Cerebellar cortex (tissue), 1 donor: Measurements from ENCODE around the gene ZPBP2.
A peak's percentile ranks its signal among the peaks of the same experiment; 100 is the strongest.

Experiments
- DNase-seq: peaks from one replicate; pipeline ENCODE4 v3.0.0-alpha.2; 2015; ENCODE audit warnings: low spot score

ZPBP2 gene

GRCh38 chr17:39913989-39914388 is 46.0 kb downstream of the ZPBP2 start:
- DNase-seq: no peak

- no peak for DNase-seq
Measured at GRCh38 chr17:39915559-39915958, 47.6 kb downstream of the ZPBP2 start.

DNA sequence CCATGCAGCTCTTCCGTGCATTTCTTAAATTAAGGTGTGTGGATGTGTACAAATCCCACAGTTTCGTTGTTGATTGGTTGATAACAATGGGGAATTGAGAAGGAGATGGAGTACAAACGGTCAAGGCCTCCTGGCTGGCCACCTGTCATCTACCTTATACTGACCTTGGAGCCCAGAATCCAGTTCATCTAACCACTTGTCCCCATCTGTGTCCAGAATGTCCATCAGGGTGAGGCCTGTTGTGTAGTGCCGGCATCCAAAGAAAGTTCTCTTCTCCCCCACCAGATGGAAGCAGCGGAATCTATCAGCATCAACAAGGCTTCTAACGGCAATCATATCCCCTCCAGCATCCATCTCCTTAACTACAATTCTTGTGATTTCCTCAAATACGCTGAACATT is 48.9 kb downstream of the ZPBP2 start:
- peak; percentile 32 for DNase-seq

GRCh38 chr17:39919087-39919683 is 51.2 kb downstream of the ZPBP2 start:
- DNase-seq: no peak

GRCh38 chr17:39920218-39921210 is 52.5 kb downstream of the ZPBP2 start:
- no peak for DNase-seq

GRCh38 chr17:39921323-39921722 is 53.3 kb downstream of the ZPBP2 start:
- no peak for DNase-seq

DNA sequence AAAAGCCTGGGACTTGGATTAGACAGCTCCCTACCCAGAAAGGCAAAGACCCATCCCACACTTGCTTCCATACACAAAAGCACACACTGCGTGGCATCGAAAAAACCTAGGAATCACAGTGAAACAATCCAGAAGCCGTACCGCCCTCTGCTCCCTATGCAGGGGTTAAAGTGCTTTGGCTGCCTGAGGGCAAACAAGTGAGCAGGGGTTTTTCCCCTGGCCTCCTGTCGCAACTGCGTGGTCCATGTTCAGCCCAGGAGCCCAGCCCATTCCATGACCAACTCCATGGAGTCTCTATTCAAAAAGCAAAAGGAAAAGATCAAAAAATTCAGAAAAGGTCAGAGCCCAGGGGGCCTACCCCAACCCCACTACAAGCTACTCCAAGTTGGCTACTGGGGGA is 54.0 kb downstream of the ZPBP2 start:
- no peak for DNase-seq

DNA sequence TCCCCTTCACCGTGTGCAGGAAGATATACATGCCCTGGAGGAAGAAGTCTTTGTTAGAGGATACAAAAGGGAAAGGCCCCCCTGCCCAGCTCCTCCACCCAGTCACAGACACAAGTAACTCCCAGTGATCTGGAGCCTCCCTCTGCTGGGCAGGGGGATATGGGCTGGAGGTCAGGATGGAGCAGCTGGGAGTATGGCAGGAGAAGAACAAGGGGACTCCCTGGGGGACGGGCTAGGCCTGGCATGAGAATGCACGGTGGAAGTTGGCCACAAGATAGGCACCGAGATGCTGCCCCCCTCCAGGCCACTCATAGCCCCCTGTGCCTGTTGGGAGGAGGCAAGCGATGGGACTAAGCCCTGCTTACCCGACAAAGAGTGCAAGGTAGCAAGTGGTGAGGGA is 55.2 kb downstream of the ZPBP2 start:
- no peak for DNase-seq

GRCh38 chr17:39923836-39924690 is 56.1 kb downstream of the ZPBP2 start:
- no peak for DNase-seq

DNA sequence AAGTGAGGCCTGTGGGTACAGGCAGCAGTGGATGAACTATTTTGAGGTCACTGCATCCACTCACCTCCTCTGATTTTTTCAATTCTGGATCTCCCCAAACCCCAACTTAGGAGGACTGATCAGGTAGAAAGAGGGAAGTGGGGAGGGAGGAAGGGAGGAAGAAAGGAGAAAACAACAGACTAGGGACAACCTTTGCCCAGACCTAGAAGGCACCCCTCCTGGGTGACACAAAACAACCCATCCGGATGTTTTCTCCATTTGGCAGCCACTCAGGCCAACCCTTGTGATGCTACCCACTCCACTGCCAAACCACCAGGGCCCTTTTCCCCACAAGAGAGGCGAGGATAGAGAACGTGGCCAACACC is 56.7 kb downstream of the ZPBP2 start:
- no peak for DNase-seq

DNA sequence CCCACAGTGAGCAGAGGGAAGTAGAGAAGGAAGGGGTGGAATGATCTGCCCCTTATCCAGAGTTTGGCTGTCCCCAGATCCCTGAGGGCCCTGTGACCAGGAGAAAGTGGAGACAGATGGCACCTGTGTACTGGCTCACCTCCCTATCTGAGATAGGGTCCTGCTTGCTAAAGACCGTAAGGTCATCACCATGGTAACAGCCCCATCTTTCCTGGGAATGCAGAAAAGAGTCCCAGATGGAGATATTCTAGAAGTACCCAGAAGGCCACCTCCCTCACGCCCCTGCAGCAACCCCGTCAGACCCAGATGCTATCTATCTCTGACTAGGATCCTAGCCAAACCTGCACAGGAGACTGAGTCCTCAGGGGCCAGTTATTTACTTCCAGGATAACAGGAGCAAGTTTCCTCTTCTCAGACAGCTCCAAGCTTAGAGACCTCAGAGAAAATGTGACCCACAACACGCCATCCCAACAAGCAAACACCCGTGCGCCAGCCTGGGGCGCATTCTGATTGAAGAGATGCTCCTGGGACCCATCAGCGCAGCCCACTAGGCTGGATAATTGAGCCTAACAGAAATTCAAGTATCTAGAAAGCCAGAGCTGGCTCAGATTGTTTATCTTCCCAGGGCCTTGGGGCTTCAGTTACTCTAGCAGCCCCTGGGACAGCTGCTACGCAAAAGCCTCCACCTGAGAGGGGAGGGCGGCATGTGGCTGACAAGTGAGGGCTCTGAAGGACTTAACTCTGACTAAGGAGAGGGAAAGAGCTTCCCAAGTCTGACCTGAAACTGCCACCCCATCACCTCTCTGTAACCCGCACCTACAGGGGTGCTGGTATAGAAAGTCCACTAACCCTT is 57.5 kb downstream of the ZPBP2 start:
- DNase-seq: no peak

DNA sequence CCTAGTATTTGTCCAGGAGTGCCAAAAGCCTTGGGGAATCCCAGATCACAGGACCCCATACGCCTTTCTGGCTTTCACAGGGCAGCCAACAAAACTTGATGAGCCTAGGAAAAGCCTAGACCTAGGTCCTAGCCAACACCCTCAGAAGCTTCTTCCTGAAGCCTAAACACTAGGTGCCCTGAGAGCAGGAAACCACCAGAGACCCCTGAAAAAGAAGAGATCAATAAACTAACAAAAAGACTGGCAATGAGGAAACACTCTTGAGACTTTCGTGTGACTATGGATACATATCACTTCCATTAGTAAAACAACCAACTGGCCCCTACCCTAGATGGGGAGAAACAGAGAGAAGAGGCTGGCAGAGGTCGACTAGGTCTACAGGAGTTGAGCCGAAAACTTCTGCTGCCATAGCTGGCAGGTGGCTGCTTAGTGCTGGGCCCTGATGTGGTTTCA is 58.2 kb downstream of the ZPBP2 start:
- DNase-seq: no peak

GRCh38 chr17:39926588-39927100 is 58.6 kb downstream of the ZPBP2 start:
- no peak for DNase-seq
